Kidney (tissue), 14 donors: Measurements from ENCODE around the gene RGS2. TPM values are rescaled to one million over a fixed set of nuclear protein-coding genes. Genes with fewer than 3 reads are reported as not detected.

Experiments
- DNase-seq, 5 donors: peaks; one replicate each; pipeline ENCODE4 v3.0.0-alpha.2; 2013 to 2020
- FAIRE-seq: peaks from 2 replicates; lab custom pipeline; 2012; peaks lifted over from hg19 to GRCh38; lab: Jason Lieb, UNC
- H3K27ac ChIP-seq, 2 donors: one replicate each; pipeline ENCODE4 v1.7.0; 2013; ENCODE audit warnings: low read depth in 2 of 2, low read length in 2 of 2, inconsistent platforms in 1 of 2
- H3K27me3 ChIP-seq: one replicate; pipeline ENCODE4 v1.7.1; 2013; ENCODE audit warnings: low read length, inconsistent platforms; ENCODE audit not compliant: control insufficient read depth, insufficient read depth
- H3K36me3 ChIP-seq, 3 donors: one replicate each; pipeline versions ENCODE4 v1.7.0 to v1.7.1; 2013; ENCODE audit warnings: low read length in 3 of 3, control low read depth in 1 of 3, inconsistent platforms in 1 of 3; ENCODE audit not compliant: insufficient read depth in 3 of 3, control insufficient read depth in 2 of 3
- H3K4me1 ChIP-seq, 3 donors: one replicate each; pipeline versions ENCODE4 v1.7.0 to v1.7.1; 2013; ENCODE audit warnings: low read length in 3 of 3, inconsistent platforms in 1 of 3, low read depth in 1 of 3; ENCODE audit not compliant: control insufficient read depth in 2 of 3, insufficient read depth in 2 of 3
- H3K4me3 ChIP-seq, 3 donors: one replicate each; pipeline versions ENCODE4 v1.7.0 to v1.8.1; 2013; ENCODE audit warnings: low read length in 3 of 3, control low read depth in 1 of 3, inconsistent platforms in 1 of 3
- H3K9ac ChIP-seq, 3 donors: one replicate each; pipeline versions ENCODE4 v1.7.0 to v1.7.1; 2013; ENCODE audit warnings: low read length in 3 of 3, control low read depth in 1 of 3, inconsistent platforms in 1 of 3
- H3K9me3 ChIP-seq, 3 donors: one replicate each; pipeline versions ENCODE4 v1.7.0 to v1.7.1; 2013; ENCODE audit warnings: low read length in 3 of 3, control low read depth in 1 of 3, inconsistent platforms in 1 of 3; ENCODE audit not compliant: control insufficient read depth in 2 of 3, insufficient read depth in 1 of 3
- CTCF ChIP-seq: IDR thresholded peaks from 3 replicates; pipeline ENCODE4 v1.5.1; 2012; ENCODE audit warnings: mild to moderate bottlenecking, moderate library complexity, borderline replicate concordance; ENCODE audit not compliant: insufficient read depth; ENCODE audit errors: extremely low read depth
- intact Hi-C: fragments of 100-400 bp; cut with DNase I; formaldehyde crosslinking; loops from one replicate; pipeline ENCODE4 v1.11.1; 2022
- polyA plus RNA-seq: library from polyadenylated mRNA; stranded (reverse); fragments of 350-450 nt; fragmentation: Illumina TruSeq; extraction: RNeasy Lipid Tissue Mini Kit (QIAGEN cat#74804); gene quantifications from one replicate; pipeline ENCODE4 v1.2.3, GENCODE V29; 2014; ENCODE audit warnings: low read depth, low replicate concordance; ENCODE audit not compliant: insufficient read depth
- total RNA-seq: library from RNA; stranded (reverse); fragmentation: NEBNext Ultra II Directional; extraction: Animal tissue kit (Norgen Biotek cat#: 25700); gene quantifications from one replicate; pipeline ENCODE4 v1.2.1, GENCODE V29; 2021
- donor health status: control.
- donor health status: control.
- donor health status: control.
- donor health status: control.
- donor health status: control.
- donor health status: DM: yes; HTN: yes; CAD: no.
- donor health status: Normal renal cell carcinoma (clear cell type).

Gene RGS2
- total and polyA plus RNA-seq, 2 donors from 2014 or later = 51.2 to 85.1 TPM

GRCh38 chr1:192775631-192776030 lies 33.2 kb upstream of the RGS2 start:
- H3K4me3 ChIP-seq = no peak overlapping the region
- H3K27ac ChIP-seq = no peak overlapping the region
- TF ChIP-seq CTCF = no peak
- H3K9me3 ChIP-seq = no peaks in the 10 kb centered on the region
- H3K9ac ChIP-seq = no peak overlapping the region
- intact Hi-C loops = no loop called here
- DNase-seq (no peak), FAIRE-seq (no peak)
- H3K36me3 ChIP-seq = no peaks in the 10 kb centered on the region
- no peaks in the 10 kb centered on the region for H3K27me3 ChIP-seq
- H3K4me1 ChIP-seq = no peaks in the 10 kb centered on the region

GRCh38 chr1:192776206-192776605 lies 32.6 kb upstream of the RGS2 start:
- Histone ChIP-seq H3K9me3 (no peaks in the 10 kb centered on the region), H3K27me3 (no peaks in the 10 kb centered on the region), H3K4me3 (no peak overlapping the region), H3K27ac (no peak overlapping the region), H3K9ac (no peak overlapping the region), H3K4me1 (no peaks in the 10 kb centered on the region), H3K36me3 (no peaks in the 10 kb centered on the region)
- intact Hi-C loops = no loop called here
- TF ChIP-seq CTCF = no peak
- no peak for FAIRE-seq
- DNase-seq = no peak

GRCh38 chr1:192776998-192777397 lies 31.8 kb upstream of the RGS2 start:
- FAIRE-seq = no peak
- TF ChIP-seq CTCF = no peak
- no peak overlapping the region for H3K4me3 ChIP-seq

GRCh38 chr1:192783791-192784190 lies 25.0 kb upstream of the RGS2 start:
- TF ChIP-seq CTCF = no peak
- DNase-seq (no peak), FAIRE-seq (no peak)
- no peak overlapping the region for H3K9ac ChIP-seq
- H3K27ac ChIP-seq = no peak overlapping the region
- intact Hi-C loops = no loop called here
- no peak overlapping the region for H3K4me3 ChIP-seq
- no peaks in the 10 kb centered on the region for H3K36me3 ChIP-seq
- no peaks in the 10 kb centered on the region for H3K9me3 ChIP-seq
- no peaks in the 10 kb centered on the region for H3K4me1 ChIP-seq
- no peaks in the 10 kb centered on the region for H3K27me3 ChIP-seq

More at GRCh38 chr1:192776998-192777397, 31.8 kb upstream of the RGS2 start:
- Histone ChIP-seq H3K27me3 (no peaks in the 10 kb centered on the region), H3K4me1 (no peaks in the 10 kb centered on the region), H3K9ac (no peak overlapping the region), H3K27ac (no peak overlapping the region), H3K36me3 (no peaks in the 10 kb centered on the region), H3K9me3 (no peaks in the 10 kb centered on the region)
- intact Hi-C loops = no loop called here
- no peak for DNase-seq
